Measurements from ENCODE around the gene CCSER1. TPM values are rescaled to one million over a fixed set of nuclear protein-coding genes. Genes with fewer than 3 reads are reported as not detected.

CCSER1 gene
- total RNA-seq, 2 experiments from 2014 or later = not detected

GRCh38 chr4:90159193-90159592, 32.0 kb downstream of the CCSER1 start:
- Histone ChIP-seq H3K4me3 (ENCODE audit: low read depth, low read length, poor library complexity, severe bottlenecking) (no peak overlapping the region), H3K9me3 (ENCODE audit: low read length) (no peaks in the 10 kb centered on the region), H3K27ac (ENCODE audit: low read depth, low read length, poor library complexity, severe bottlenecking) (no peak overlapping the region), H3K36me3 (ENCODE audit: insufficient read depth, low read length) (no peaks in the 10 kb centered on the region), H3K4me2 (ENCODE audit: low read length) (no peak overlapping the region), H3K9me2 (ENCODE audit: insufficient read depth, low read length) (no peaks in the 10 kb centered on the region), H2AFZ (ENCODE audit: low read length) (no peak overlapping the region), H3K4me1 (ENCODE audit: insufficient read depth, low read length, poor library complexity, severe bottlenecking) (no peaks in the 10 kb centered on the region), H3K79me2 (ENCODE audit: insufficient read depth, low read depth, low read length) (no peaks in the 10 kb centered on the region), H4K20me1 (ENCODE audit: insufficient read depth, low read length) (no peaks in the 10 kb centered on the region)
- no peak for TF ChIP-seq EZH2phosphoT487 (IDR thresholded peaks at IDR 0.05; ENCODE audit: borderline replicate concordance, low read depth, low read length)
- TF ChIP-seq CTCF (conservative IDR thresholded peaks at IDR 0.05; ENCODE audit: low read length) = no peak
- POLR2A ChIA-PET = no interaction called here
- CTCF ChIA-PET (ENCODE audit: unreplicated experiment) = no interaction called here
- BruUV-seq (replicated peaks) = no TSS peak
- DNase-seq (ENCODE audit: low spot score) = no peak
- intact Hi-C loops (cut with micrococcal nuclease; ENCODE audit: unreplicated experiment) = no loop called here

GRCh38 chr4:90160044-90160443, 32.9 kb downstream of the CCSER1 start:
- H3K79me2 ChIP-seq (ENCODE audit: insufficient read depth, low read depth, low read length) = no peaks in the 10 kb centered on the region
- no peak overlapping the region for H2AFZ ChIP-seq (ENCODE audit: low read length)
- ChIA-PET POLR2A (no interaction called here), CTCF (ENCODE audit: unreplicated experiment) (no interaction called here)
- no peak overlapping the region for H3K4me3 ChIP-seq (ENCODE audit: low read depth, low read length, poor library complexity, severe bottlenecking)
- H3K27ac ChIP-seq (ENCODE audit: low read depth, low read length, poor library complexity, severe bottlenecking) = no peak overlapping the region
- no peaks in the 10 kb centered on the region for H3K9me3 ChIP-seq (ENCODE audit: low read length)
- no peaks in the 10 kb centered on the region for H4K20me1 ChIP-seq (ENCODE audit: insufficient read depth, low read length)
- no TSS peak for BruUV-seq (replicated peaks)
- no peak overlapping the region for H3K4me2 ChIP-seq (ENCODE audit: low read length)
- no peaks in the 10 kb centered on the region for H3K4me1 ChIP-seq (ENCODE audit: insufficient read depth, low read length, poor library complexity, severe bottlenecking)
- intact Hi-C loops (cut with micrococcal nuclease; ENCODE audit: unreplicated experiment) = no loop called here
- no peaks in the 10 kb centered on the region for H3K36me3 ChIP-seq (ENCODE audit: insufficient read depth, low read length)
- DNase-seq (ENCODE audit: low spot score) = no peak
- no peaks in the 10 kb centered on the region for H3K9me2 ChIP-seq (ENCODE audit: insufficient read depth, low read length)
- TF ChIP-seq EZH2phosphoT487 (IDR thresholded peaks at IDR 0.05; ENCODE audit: borderline replicate concordance, low read depth, low read length) (no peak), CTCF (conservative IDR thresholded peaks at IDR 0.05; ENCODE audit: low read length) (no peak)

- intact Hi-C loops (cut with micrococcal nuclease; ENCODE audit: unreplicated experiment) = no loop called here
- BruUV-seq (replicated peaks) = no TSS peak
- H4K20me1 ChIP-seq (ENCODE audit: insufficient read depth, low read length) = no peaks in the 10 kb centered on the region
- no peaks in the 10 kb centered on the region for H3K36me3 ChIP-seq (ENCODE audit: insufficient read depth, low read length)
- no peaks in the 10 kb centered on the region for H3K9me3 ChIP-seq (ENCODE audit: low read length)
- H3K4me1 ChIP-seq (ENCODE audit: insufficient read depth, low read length, poor library complexity, severe bottlenecking) = no peaks in the 10 kb centered on the region
- CTCF ChIA-PET (ENCODE audit: unreplicated experiment) = no interaction called here
- no peak overlapping the region for H3K27ac ChIP-seq (ENCODE audit: low read depth, low read length, poor library complexity, severe bottlenecking)
- no peak overlapping the region for H3K4me2 ChIP-seq (ENCODE audit: low read length)
- no peak overlapping the region for H2AFZ ChIP-seq (ENCODE audit: low read length)
- no peaks in the 10 kb centered on the region for H3K9me2 ChIP-seq (ENCODE audit: insufficient read depth, low read length)
- DNase-seq (ENCODE audit: low spot score) = no peak
- POLR2A ChIA-PET = no interaction called here
- no peak overlapping the region for H3K4me3 ChIP-seq (ENCODE audit: low read depth, low read length, poor library complexity, severe bottlenecking)
- no peaks in the 10 kb centered on the region for H3K79me2 ChIP-seq (ENCODE audit: insufficient read depth, low read depth, low read length)
- no peak for TF ChIP-seq CTCF (conservative IDR thresholded peaks at IDR 0.05; ENCODE audit: low read length)
- TF ChIP-seq EZH2phosphoT487 (IDR thresholded peaks at IDR 0.05; ENCODE audit: borderline replicate concordance, low read depth, low read length) = no peak
Measured at GRCh38 chr4:90162566-90162965, 35.4 kb downstream of the CCSER1 start.
